GM13977 (cell line): ENCODE measurements around the gene C2CD4B.

ENCODE experiments used
- DNase-seq: peaks from one replicate; pipeline ENCODE4 v3.0.0; 2012; ENCODE audit warnings: low spot score
- in situ Hi-C: fragments of 300-500 bp; cut with MboI; formaldehyde crosslinking; loops from one replicate; pipeline ENCODE4 v1.12.0; 2022; ENCODE audit warnings: low sequenced_read_pairs, low pct_unique_long_range_greater_than_20kb, mixed read lengths, inconsistent platforms; ENCODE audit not compliant: unreplicated experiment
- TF ChIP-seq, protein P1 (sequence below): IDR thresholded peaks from 2 replicates; pipeline ENCODE4 v1.5.1; 2012; ENCODE audit warnings: mild to moderate bottlenecking, control low read depth; ENCODE audit not compliant: insufficient read depth; ENCODE audit errors: extremely low read depth, missing control alignments

Gene C2CD4B

DNA sequence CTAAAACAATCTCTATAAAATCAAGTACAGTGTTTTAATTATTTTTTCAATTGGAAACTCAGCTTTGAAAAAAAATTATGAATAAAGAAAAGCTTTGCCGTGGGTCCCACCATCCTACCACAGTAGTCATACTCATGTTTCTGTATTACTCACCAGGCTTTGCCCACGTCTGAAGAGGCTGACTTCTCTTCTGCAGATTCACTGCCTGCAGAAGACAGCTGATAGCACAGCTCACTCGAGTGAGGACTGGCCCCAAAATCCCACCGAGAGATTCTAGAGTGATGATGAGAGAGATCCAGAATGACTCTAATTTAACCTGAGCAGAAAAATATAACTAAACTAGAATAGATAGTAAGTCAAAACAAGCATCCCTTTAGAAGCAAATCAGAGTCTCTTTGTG lies 11.9 kb downstream of the C2CD4B start:
- TF ChIP-seq, protein P1, sequence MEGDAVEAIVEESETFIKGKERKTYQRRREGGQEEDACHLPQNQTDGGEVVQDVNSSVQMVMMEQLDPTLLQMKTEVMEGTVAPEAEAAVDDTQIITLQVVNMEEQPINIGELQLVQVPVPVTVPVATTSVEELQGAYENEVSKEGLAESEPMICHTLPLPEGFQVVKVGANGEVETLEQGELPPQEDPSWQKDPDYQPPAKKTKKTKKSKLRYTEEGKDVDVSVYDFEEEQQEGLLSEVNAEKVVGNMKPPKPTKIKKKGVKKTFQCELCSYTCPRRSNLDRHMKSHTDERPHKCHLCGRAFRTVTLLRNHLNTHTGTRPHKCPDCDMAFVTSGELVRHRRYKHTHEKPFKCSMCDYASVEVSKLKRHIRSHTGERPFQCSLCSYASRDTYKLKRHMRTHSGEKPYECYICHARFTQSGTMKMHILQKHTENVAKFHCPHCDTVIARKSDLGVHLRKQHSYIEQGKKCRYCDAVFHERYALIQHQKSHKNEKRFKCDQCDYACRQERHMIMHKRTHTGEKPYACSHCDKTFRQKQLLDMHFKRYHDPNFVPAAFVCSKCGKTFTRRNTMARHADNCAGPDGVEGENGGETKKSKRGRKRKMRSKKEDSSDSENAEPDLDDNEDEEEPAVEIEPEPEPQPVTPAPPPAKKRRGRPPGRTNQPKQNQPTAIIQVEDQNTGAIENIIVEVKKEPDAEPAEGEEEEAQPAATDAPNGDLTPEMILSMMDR: no peak
- no peak for DNase-seq
- in situ Hi-C loops: no loop called here

GRCh38 chr15:62150445-62150844 lies 14.6 kb downstream of the C2CD4B start:
- in situ Hi-C loops: no loop called here
- TF ChIP-seq, protein P1: no peak
- DNase-seq: no peak

DNA sequence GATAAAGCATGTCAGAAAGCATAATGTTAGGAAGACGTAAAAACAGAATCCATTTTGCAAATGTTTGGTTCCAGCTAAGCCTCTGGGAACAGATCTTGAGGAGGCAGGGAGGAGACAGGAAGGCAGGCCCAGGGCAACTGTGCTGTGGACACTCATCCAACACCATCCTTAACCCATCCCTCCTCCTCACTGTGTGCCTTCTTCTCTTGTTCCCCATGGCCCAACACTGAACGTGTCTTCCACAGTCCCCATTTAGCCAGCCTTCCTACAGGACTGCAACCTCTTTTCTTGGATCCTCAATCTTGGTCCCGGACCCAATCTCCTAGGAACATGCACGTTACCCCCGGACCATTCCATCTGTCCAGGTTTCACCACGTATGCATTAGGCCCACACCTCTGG lies 15.4 kb downstream of the C2CD4B start:
- in situ Hi-C loops: no loop called here
- no peak for DNase-seq
- TF ChIP-seq, protein P1: no peak

GRCh38 chr15:62147551-62147950 lies 17.5 kb downstream of the C2CD4B start:
- TF ChIP-seq, protein P1: no peak
- DNase-seq: no peak
- in situ Hi-C loops: no loop called here

GRCh38 chr15:62147149-62147548 lies 17.9 kb downstream of the C2CD4B start:
- no peak for DNase-seq
- in situ Hi-C loops: no loop called here
- TF ChIP-seq, protein P1: no peak

DNA sequence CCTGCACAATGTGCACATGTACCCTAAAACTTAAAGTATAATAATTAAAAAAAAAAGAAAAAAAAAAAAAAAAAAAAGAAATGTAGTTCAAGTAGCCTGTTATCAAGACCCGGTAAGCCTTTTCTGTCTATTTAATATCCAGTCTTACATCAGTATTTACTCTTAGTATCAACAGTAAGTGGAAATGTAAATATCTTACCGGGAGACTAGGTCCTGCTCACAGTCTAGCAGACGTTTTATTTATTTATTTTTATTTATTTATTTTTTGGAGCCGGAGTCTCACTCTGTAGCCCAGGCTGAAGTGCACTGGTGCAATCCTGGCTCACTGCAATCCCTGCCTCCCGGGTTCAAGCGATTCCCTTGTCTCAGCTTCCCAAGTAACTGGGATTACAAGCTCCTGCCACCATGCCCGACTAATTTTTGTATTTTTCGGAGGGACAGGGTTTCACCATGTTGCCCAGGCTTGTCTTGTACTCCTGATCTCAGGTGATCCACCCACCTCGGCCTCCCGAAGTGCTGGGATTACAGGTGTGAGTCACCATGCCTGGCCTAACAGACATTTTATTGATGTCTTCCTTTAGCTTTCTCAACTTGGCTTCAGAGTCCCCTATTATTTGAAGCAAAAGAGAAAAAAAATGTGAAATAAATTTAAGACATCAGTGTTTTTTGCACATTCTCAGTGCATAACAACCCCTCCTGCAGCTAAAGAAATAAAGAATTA lies 19.9 kb downstream of the C2CD4B start:
- in situ Hi-C loops: no loop called here
- TF ChIP-seq, protein P1: no peak
- no peak for DNase-seq
